Stimulated activated CD4-positive, alpha-beta T cell treated with anti-CD3 and anti-CD28 coated beads, Interleukin-12 subunit alpha, Interleukin-12 subunit beta, amount 100 ng/mL, for 24 hours (primary cell): Measurements from ENCODE around the gene GCK.

Experiments
- DNase-seq, 2 experiments: peaks; one replicate each; pipeline ENCODE4 v3.0.0-alpha.2; 2020; ENCODE audit warnings: low read depth in 2 of 2

Gene GCK

DNA sequence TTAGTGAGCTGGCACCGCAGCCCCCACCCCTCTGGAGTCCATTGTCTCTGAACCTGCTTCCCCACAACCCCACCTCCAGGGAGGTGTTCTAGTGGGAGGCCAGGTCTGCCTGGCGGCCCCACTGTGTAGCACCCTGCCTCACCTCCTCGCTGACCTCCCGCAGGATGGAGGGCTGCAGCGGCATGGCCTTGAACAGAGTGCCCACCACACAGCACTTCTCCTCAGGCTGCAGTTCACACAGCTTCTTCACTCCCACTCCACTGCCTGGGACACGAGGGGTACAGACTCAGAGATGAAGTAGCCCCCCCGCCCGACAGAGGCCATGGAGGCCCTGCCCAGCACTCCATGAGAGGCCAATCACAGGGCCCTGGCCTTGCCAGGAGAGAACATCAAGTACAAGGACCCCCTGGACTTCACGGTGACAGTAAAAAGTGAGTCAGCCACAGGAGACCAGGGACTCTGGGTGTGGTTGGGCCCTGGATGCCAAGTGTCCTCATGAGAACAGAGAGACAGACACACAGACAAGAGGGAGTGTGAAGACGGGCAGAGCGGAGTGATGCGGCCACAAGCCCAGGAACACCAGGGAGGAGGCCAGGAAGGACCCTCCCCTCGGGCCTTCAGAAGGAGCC is 71.3 kb downstream of the GCK start:
- no peak for DNase-seq

- DNase-seq: no peak
Observed at GRCh38 chr7:44116789-44117666, 72.2 kb downstream of the GCK start.

DNA sequence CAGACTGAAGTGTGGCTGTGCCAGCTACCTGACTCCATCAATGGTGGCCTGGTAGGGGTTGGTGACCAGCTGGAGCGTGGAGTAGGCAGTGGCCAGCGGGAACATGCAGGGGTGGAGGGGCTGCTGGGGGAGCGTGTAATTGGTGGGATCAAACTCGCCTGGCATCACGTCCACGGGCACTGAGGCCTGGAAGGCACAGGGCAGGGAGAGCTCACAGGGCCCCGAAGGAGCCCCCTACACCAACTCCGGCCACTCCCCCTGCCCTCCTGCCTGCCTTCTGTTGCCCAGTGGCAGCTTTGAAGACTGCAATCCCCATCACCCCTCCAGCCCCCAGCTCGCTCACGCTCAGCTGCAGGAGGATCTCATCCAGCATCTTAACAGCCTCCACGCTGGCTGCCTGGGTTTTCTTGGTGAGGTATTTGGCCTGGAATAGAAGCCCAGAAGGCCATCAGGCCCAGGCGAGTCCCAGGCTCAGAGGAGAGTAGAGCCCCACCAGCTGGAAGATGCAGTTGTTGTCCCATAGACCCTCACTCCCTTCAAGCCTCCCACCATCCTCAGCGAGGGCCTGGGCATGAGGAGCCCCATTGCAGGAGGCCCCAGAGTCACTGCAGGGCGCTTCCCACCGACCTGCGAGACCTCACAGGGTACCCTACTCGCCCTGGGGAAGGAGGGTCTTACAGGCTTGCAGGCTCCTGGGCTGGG is 73.0 kb downstream of the GCK start:
- DNase-seq: no peak

DNA sequence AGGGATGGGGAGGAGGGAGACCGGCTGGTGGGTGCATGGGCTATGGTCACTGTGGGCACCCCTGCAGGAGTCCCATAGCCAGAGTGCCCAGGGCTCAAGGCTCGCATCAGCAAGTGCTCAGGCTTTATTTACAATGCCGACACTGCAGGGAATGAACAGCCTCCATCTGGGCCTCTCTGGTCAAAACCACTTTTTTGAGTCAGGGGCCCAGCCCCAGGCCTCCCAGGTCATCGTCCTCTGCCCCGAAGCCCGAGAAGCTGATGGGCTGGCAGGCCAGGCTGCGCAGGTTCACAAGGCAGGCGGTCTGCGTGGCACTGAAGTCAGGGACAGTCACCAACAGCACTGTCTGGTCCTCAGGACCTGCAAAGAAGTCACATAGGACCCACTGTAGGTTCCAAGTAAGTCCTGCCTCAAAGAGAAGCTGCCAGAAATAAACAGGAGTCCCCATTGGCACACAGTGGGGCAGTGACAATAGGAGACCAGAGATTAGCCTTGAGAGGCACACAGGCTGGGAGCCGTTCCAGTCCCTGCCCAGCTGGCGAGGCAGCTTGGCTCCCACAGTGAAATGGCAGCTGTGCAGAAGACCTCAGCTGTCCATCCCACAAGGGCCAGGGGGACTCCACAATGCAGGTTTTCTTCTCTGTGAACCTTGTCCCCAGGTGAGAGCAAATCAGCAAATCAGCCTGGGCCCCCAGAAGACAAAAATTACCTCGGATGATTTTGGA is 74.5 kb downstream of the GCK start:
- DNase-seq: no peak

DNA sequence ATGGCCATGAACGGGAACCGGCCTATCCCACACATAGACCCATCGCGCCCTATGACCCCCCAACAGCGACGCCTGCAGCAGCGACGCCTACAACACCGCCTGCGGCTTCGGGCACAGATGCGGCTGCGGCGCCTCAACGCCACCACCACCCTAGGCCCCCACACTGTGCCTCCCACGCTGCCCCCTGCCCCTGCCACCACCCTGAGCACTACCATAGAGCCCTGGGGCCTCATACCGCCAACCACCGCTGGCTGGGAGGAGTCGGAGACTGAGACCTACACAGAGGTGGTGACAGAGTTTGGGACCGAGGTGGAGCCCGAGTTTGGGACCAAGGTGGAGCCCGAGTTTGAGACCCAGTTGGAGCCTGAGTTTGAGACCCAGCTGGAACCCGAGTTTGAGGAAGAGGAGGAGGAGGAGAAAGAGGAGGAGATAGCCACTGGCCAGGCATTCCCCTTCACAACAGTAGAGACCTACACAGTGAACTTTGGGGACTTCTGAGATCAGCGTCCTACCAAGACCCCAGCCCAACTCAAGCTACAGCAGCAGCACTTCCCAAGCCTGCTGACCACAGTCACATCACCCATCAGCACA is 75.4 kb downstream of the GCK start:
- no peak for DNase-seq

GRCh38 chr7:44112997-44113763 is 76.1 kb downstream of the GCK start:
- DNase-seq: no peak

GRCh38 chr7:44112231-44112996 is 76.8 kb downstream of the GCK start:
- DNase-seq: no peak

DNA sequence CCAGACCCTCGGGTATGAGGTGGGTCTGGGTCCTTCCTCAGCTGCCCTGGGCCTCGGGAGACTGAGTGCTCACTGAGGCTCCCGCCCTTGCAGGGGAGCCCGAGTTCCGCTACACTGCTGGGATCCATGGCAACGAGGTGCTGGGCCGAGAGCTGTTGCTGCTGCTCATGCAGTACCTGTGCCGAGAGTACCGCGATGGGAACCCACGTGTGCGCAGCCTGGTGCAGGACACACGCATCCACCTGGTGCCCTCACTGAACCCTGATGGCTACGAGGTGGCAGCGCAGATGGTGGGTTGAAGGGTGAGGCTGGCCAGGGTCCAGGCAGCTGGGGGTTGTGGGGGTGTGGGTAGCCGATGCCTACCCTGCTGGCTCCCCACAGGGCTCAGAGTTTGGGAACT is 77.5 kb downstream of the GCK start:
- no peak for DNase-seq

GRCh38 chr7:44110719-44111635 is 78.3 kb downstream of the GCK start:
- no peak for DNase-seq

- DNase-seq: no peak
Observed at GRCh38 chr7:44109991-44110390, 79.2 kb downstream of the GCK start.

- no peak for DNase-seq
Observed at GRCh38 chr7:44108768-44109750, 80.2 kb downstream of the GCK start.

GRCh38 chr7:44107961-44108767 is 81.1 kb downstream of the GCK start:
- DNase-seq: no peak

DNA sequence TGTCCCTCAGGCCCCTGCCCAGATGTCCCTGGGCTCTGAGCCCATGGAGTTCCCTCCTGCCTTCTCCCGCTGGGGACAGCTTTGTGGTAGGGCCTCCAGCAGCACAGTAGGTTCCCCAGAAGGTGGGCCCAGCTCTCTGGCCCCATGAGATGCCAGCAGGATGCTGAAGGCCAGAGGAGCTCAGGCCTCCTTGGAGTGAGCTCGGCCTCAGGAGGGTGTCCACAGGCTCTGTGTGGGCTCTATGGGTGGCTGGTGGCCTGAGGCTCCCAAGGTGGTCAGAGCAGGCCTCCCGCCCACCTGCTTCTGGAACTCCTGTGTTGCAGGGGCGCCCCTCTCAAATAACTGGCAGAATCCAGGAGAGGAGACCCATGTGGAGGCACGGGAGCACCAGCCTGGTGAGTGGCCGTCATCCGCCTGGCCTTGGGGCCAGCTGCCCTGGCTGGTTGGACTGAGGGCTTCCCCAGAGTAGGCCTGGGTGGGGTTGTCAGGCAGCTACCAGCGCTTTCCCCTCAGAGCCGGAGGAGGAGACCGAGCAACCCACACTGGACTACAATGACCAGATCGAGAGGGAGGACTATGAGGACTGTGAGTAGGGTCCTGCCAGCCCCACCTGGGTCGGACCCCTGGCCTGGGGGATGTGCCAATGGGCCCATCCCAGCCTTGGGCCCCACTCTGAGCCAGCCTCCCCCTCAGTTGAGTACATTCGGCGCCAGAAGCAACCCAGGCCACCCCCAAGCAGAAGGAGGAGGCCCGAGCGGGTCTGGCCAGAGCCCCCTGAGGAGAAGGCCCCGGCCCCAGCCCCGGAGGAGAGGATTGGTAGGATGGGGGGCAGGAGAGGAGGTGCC is 81.9 kb downstream of the GCK start:
- no peak for DNase-seq

DNA sequence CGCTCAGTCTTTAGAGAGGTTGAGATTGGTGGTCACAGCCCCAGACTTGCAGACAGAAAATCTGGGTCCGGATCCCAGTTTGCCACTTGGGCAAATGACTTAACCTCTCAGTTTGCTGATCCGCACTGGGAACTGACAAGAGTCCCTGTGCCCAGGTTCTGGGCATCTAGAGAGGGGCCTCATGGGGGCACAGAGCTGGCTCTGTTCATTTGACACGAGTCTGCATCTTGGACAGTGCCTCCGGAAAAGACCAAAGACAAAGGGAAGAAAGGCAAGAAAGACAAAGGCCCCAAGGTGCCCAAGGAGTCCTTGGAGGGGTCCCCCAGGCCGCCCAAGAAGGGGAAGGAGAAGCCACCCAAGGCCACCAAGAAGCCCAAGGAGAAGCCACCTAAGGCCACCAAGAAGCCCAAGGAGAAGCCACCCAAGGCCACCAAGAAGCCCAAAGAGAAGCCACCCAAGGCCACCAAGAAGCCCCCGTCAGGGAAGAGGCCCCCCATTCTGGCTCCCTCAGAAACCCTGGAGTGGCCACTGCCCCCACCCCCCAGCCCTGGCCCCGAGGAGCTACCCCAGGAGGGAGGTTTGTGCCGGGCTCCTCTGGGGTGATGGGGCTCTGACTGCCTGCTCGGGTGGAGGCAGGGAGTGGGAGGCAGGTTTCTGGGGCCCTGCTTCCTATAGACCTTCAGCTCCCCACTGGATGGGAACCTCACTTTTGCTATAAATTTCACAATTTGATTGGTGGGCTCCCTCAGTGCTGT is 82.8 kb downstream of the GCK start:
- DNase-seq: no peak

- DNase-seq: no peak
Observed at GRCh38 chr7:44105832-44106231, 83.4 kb downstream of the GCK start.
